ENCODE measurements around the gene ST3GAL3. TPM values are rescaled to one million over a fixed set of nuclear protein-coding genes. Genes with fewer than 3 reads are reported as not detected.

The ST3GAL3 gene
- polyA plus RNA-seq, 1 of the 3 experiments (the other 2 are of a cell fraction) = 20.6 TPM

DNA sequence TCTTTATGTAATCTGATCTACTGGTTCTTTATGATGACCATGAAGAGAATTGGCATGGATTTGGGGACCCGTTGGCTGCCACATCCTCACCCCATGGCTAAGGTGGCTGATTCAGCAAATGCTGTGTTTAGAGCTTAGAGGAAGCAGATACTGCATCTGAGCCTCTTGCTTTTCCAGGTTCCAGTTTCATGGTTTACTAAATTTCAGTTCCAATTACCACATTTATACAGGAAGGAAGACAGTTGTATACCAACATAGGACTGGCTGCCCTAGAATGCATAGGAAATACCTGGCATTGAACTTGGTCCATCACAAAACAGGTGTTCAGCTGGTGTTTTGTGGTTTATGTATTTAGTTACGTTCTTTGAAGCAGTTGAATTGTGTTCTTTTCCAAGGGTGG, 107.1 kb downstream of the ST3GAL3 start:
- H3K36me3 ChIP-seq (replicated peaks in 1 of 2; ENCODE audit: control insufficient read depth in 1 of 2, insufficient read depth in 2 of 2, low read length in 1 of 2) = peaks cover 20 to 26% of the 10 kb centered on the region in 2 experiments
- ChIA-PET POLR2A (no interaction called here), CTCF (interaction anchor here (1.1 to 1.7 kb wide), 2 partner anchors 27 to 51 kb away, joined by 3 to 5 read pairs; no protein-coding TSS in a partner anchor)
- H4K20me1 ChIP-seq (ENCODE audit: insufficient read depth) = no peaks in the 10 kb centered on the region
- no peak overlapping the region for H2AFZ ChIP-seq (ENCODE audit: low read depth)
- no peaks in the 10 kb centered on the region for H3K4me1 ChIP-seq (ENCODE audit: control insufficient read depth in 1 of 2, insufficient read depth in 2 of 2, low read depth in 1 of 2, low read length in 1 of 2)
- H3F3A ChIP-seq (replicated peaks; ENCODE audit: insufficient read depth) = no peaks in the 10 kb centered on the region
- no peaks in the 10 kb centered on the region; the same call in 1 of the 2 replicates for H3K79me2 ChIP-seq (ENCODE audit: insufficient read depth)
- no peaks in the 10 kb centered on the region for H3K27me3 ChIP-seq (ENCODE audit: insufficient read depth)
- no peak overlapping the region for H3K4me2 ChIP-seq
- TF ChIP-seq EP300 (IDR thresholded peaks at IDR 0.05; ENCODE audit: borderline replicate concordance in 1 of 2, low read depth in 1 of 2, low read length in 1 of 2) (no peak), TAF1 (IDR thresholded peaks at IDR 0.05; ENCODE audit: borderline replicate concordance, low read depth, low read length) (no peak), RFX5 (IDR thresholded peaks at IDR 0.05; ENCODE audit: low read length) (no peak), NRF1 (IDR thresholded peaks at IDR 0.05; ENCODE audit: low read depth, low read length) (no peak), CTCF (IDR thresholded peaks at IDR 0.05) (no peak)
- H3K27ac ChIP-seq (ENCODE audit: low read depth in 2 of 2, low read length in 1 of 2) = no peak overlapping the region
- H3K4me3 ChIP-seq (ENCODE audit: low read depth in 2 of 2, low read length in 1 of 2) = no peak overlapping the region
- H3K9me2 ChIP-seq = no peaks in the 10 kb centered on the region
- WGBS (ENCODE audit: low lambda C conversion rate) = 83% methylated on average over 2 of the region's 2 CpGs
- no peak overlapping the region for H3K9ac ChIP-seq
- H3K9me3 ChIP-seq = peaks cover 11% of the 10 kb centered on the region; the same call in 1 of the 2 replicates
- no peak for DNase-seq

DNA sequence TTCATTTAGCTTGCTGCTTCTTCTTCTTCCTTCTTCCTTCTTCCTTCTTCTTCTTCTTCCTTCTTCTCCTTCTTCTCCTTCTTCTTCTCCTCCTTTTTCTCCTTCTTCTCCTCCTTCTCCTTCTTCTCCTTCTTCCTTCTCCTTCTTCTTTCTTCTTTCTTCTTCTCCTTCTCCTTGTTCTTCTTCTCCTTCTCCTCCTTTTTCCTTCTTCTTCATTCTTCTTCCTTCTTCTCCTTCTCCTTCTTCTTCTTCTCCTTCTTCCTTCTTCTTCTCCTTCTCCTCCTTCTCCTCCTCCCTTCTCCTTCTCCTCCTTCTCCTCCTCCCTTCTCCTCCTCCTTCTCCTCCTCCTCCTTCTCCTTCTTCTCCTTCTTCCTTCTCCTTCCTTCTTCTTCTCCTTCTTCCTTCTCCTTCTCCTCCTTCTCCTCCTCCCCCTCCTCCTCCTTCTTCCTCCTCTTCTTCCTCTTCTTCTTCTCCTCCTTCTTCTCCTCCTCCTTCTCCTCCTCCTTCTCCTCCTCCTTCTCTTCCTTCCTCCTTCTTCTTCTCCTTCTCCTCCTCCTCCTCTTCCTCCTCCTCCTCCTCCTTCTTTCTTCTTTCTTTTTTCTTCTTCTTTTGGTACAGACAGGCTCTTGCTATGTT, 110.1 kb downstream of the ST3GAL3 start:
- no peaks in the 10 kb centered on the region for H4K20me1 ChIP-seq (ENCODE audit: insufficient read depth)
- POLR2A ChIA-PET = no interaction called here
- no peak overlapping the region for H3K4me2 ChIP-seq
- no peaks in the 10 kb centered on the region; the same call in 1 of the 2 replicates for H3K79me2 ChIP-seq (ENCODE audit: insufficient read depth)
- no peak overlapping the region for H2AFZ ChIP-seq (ENCODE audit: low read depth)
- H3K27ac ChIP-seq (ENCODE audit: low read depth in 2 of 2, low read length in 1 of 2) = no peak overlapping the region
- no peaks in the 10 kb centered on the region for H3K27me3 ChIP-seq (ENCODE audit: insufficient read depth)
- peaks cover 23% of the 10 kb centered on the region; the same call in 1 of the 2 replicates for H3K9me3 ChIP-seq
- no peak overlapping the region for H3K4me3 ChIP-seq (ENCODE audit: low read depth in 2 of 2, low read length in 1 of 2)
- no peak overlapping the region for H3K9ac ChIP-seq
- no peaks in the 10 kb centered on the region for H3K4me1 ChIP-seq (ENCODE audit: control insufficient read depth in 1 of 2, insufficient read depth in 2 of 2, low read depth in 1 of 2, low read length in 1 of 2)
- CTCF ChIA-PET = interaction anchor here (0.6 to 1.0 kb wide), 3 partner anchors 10 to 102 kb away, joined by 3 read pairs; no protein-coding TSS in a partner anchor
- H3K9me2 ChIP-seq = no peaks in the 10 kb centered on the region
- TF ChIP-seq NRF1 (IDR thresholded peaks at IDR 0.05; ENCODE audit: low read depth, low read length) = no peak
- TF ChIP-seq, protein P1, sequence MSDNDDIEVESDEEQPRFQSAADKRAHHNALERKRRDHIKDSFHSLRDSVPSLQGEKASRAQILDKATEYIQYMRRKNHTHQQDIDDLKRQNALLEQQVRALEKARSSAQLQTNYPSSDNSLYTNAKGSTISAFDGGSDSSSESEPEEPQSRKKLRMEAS (IDR thresholded peaks at IDR 0.05; ENCODE audit: low read depth) = no peak
- TF ChIP-seq TAF1 (IDR thresholded peaks at IDR 0.05; ENCODE audit: borderline replicate concordance, low read depth, low read length) = no peak
- no peak for TF ChIP-seq USF2 (IDR thresholded peaks at IDR 0.05; ENCODE audit: borderline replicate concordance, low read depth, low read length)
- TF ChIP-seq USF1 (IDR thresholded peaks at IDR 0.05; ENCODE audit: borderline replicate concordance, low read depth) = no peak
- no peak for TF ChIP-seq GABPA (IDR thresholded peaks at IDR 0.05; ENCODE audit: low read depth)
- peaks cover 16% of the 10 kb centered on the region for H3F3A ChIP-seq (replicated peaks; ENCODE audit: insufficient read depth)
- DNase-seq = no peak
- peaks cover 21 to 45% of the 10 kb centered on the region in 2 experiments for H3K36me3 ChIP-seq (replicated peaks in 1 of 2; ENCODE audit: control insufficient read depth in 1 of 2, insufficient read depth in 2 of 2, low read length in 1 of 2)

All from SK-N-SH (cell line).